ENCODE results near the gene RNF19B.

RNF19B gene

DNA sequence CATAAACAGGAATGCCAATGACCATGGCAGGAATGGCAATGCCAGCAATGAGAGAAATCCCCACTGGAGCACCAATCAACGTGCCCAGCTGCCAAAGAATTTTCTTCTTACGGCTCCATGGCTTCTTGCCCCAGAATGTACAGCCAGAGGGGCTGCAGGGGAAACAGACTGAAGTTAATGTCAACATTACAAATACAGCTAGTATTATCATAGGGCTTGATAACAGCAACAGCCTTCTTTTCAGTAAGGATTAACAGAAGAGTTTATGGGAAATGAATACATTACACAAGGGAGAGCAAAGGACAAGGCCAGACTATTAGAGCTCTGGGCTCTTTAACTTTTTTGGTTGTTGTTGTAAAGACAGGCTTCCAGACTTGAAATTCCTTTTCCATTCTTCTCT, 18.2 kb downstream of the RNF19B start:
- TF ChIP-seq ZNF274 (IDR thresholded peaks at IDR 0.05; ENCODE audit: low read depth, low read length), result no peak
- no peak overlapping the region for H3K4me3 ChIP-seq (ENCODE audit: low read length)

DNA sequence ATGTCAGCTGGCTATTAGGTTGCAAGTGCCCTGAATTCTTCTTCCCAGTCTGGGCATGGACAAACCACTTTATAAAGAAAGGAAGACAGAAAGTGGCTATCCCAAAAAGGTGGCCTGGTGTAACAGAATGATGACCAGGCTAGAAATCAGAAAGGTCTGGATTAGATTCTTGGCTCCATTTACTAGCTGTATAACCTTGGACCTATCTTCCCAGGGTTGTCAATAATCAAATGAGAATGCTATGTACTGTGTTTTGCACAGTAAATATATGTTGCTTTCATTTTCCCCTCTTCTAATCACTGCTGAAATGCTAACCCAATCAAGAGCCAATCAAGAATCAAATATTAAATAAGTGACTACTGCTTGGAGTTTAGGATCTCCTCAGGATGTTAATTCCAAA, 20.4 kb downstream of the RNF19B start:
- no peak for TF ChIP-seq ZNF274 (IDR thresholded peaks at IDR 0.05; ENCODE audit: low read depth, low read length)
- no peak overlapping the region for H3K4me3 ChIP-seq (ENCODE audit: low read length)

DNA sequence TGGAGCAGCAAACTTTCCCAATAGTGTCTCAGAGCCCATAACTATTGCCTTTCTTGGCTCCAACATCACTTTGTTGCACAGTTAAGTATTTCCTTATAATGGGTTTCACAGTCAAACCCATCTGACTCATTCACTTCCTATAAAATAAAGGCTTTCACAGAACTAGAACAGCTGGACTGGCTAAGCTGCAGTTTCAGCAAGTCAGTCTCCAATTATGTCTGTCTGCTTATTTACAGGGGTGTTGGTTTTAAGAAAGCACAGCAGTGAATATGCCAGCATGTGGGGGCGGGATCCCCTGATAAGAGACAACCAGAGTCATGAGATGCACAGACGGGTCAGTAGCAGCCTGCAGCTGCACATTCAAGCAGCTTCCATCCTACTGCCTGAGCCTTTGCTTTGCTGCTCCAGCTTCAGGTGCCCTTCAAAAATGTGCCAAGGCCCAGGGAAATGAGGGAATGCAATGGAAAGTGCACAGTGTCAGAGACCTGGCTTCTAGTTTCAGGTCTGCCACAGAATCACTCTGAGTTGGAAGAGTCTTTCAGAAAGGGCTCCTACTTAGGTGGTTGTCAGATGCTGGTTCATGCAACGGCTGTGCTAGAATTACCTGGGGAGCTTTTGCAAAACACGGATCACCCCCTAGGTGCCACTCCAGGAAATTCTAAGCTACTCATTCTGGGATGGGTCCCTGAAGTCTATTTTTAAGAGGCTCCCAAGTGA, 24.8 kb downstream of the RNF19B start:
- no peak for TF ChIP-seq ZNF274 (IDR thresholded peaks at IDR 0.05; ENCODE audit: low read depth, low read length)
- no peak overlapping the region for H3K4me3 ChIP-seq (ENCODE audit: low read length)

- no peak for TF ChIP-seq ZNF274 (IDR thresholded peaks at IDR 0.05; ENCODE audit: low read depth, low read length)
- no peak overlapping the region for H3K4me3 ChIP-seq (ENCODE audit: low read length)
Observed at GRCh38 chr1:32937061-32937460, 27.5 kb downstream of the RNF19B start.

DNA sequence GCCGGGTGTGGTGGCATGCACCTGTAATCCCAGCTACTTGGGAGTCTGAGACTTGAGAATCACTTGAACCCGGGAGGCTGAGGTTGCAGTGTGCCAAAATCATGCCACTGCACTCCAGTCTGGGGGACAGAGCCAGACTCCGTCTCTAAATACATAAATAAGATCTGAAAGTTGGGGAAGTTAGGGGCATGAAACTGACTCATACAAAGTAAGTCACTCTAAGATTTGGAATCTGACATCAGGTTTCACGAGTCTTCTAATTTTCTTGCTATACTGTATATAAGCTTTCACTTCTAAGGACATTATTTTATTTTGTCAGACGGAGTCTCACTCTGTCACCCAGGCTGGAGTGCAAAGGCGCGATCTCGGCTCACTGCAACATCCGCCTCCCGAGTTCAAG, 30.1 kb downstream of the RNF19B start:
- no peak overlapping the region for H3K4me3 ChIP-seq (ENCODE audit: low read length)
- no peak for TF ChIP-seq ZNF274 (IDR thresholded peaks at IDR 0.05; ENCODE audit: low read depth, low read length)

- no peak for TF ChIP-seq ZNF274 (IDR thresholded peaks at IDR 0.05; ENCODE audit: low read depth, low read length)
Observed at GRCh38 chr1:32933742-32934322, 30.8 kb downstream of the RNF19B start.

GRCh38 chr1:32931760-32932159, 32.8 kb downstream of the RNF19B start:
- no peak overlapping the region for H3K4me3 ChIP-seq (ENCODE audit: low read length)
- no peak for TF ChIP-seq ZNF274 (IDR thresholded peaks at IDR 0.05; ENCODE audit: low read depth, low read length)

More at GRCh38 chr1:32933742-32934322, 30.8 kb downstream of the RNF19B start:
- no peak overlapping the region for H3K4me3 ChIP-seq (ENCODE audit: low read length)

DNA sequence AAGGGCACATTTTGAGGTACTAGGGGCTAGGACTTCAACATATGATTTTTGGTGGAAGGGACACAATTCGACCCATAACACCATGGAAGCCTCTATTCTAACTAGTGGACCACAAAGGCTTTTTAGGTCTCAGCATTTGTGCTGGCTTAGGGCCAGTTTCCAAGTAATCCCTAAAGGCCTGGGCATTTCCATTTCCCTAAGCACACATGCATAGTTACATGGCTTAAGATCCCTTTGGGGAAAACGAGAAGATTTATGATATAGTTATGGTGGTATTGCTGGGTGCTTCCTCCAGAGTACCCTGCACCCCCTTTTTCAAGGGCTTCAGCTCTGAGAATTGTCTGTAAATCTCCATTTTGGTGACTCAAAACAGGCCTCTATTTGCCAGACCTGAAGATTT, 35.2 kb downstream of the RNF19B start:
- no peak overlapping the region for H3K4me3 ChIP-seq (ENCODE audit: low read length)
- no peak for TF ChIP-seq ZNF274 (IDR thresholded peaks at IDR 0.05; ENCODE audit: low read depth, low read length)

- TF ChIP-seq ZNF274 (IDR thresholded peaks at IDR 0.05; ENCODE audit: low read depth, low read length), result no peak
- no peak overlapping the region for H3K4me3 ChIP-seq (ENCODE audit: low read length)
Observed at GRCh38 chr1:32928715-32929114, 35.9 kb downstream of the RNF19B start.

DNA sequence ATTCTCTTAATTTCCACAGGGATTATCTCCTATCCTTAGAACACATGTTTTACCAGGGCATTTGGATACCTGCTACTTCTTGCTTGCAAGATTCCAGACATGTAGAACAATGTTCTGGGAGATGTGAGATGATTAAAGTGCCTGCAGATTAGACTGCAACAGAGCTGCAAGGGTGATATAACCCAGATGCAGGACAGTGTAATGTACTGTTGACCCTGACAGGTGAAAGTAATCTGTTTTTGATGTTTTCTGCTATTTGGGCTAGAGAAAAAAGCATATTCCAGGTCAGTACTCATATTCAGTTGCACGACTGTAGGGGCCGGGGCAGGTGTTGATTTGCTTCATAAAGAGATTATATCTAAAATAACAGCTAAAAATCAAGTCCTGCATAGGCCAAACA, 36.3 kb downstream of the RNF19B start:
- no peak for TF ChIP-seq ZNF274 (IDR thresholded peaks at IDR 0.05; ENCODE audit: low read depth, low read length)
- no peak overlapping the region for H3K4me3 ChIP-seq (ENCODE audit: low read length)

DNA sequence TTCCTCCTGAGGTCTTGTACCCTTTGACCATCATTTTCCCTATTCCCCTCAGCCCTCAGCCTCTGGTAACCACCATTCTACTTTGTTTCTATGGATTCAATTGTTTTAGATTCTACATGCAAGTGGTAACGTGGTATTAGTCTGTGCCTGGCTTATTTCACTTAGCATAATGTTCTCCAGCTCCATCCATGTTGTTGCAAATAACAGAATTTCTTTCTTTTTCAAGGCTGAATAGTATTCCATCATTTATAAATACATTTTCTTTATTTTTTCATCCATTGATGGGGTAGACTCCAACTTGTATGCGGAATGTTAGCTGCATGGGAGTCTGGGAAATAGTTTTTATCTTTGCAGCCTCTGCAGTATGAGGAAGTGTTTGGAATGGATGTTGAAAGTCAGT, 37.2 kb downstream of the RNF19B start:
- no peak for TF ChIP-seq ZNF274 (IDR thresholded peaks at IDR 0.05; ENCODE audit: low read depth, low read length)
- no peak overlapping the region for H3K4me3 ChIP-seq (ENCODE audit: low read length)

GRCh38 chr1:32926562-32926961, 38.0 kb downstream of the RNF19B start:
- TF ChIP-seq ZNF274 (IDR thresholded peaks at IDR 0.05; ENCODE audit: low read depth, low read length), result no peak
- H3K4me3 ChIP-seq (ENCODE audit: low read length), result no peak overlapping the region

- TF ChIP-seq ZNF274 (IDR thresholded peaks at IDR 0.05; ENCODE audit: low read depth, low read length), result no peak
- H3K4me3 ChIP-seq (ENCODE audit: low read length), result no peak overlapping the region
Observed at GRCh38 chr1:32925403-32926162, 39.0 kb downstream of the RNF19B start.

- no peak overlapping the region for H3K4me3 ChIP-seq (ENCODE audit: low read length)
- TF ChIP-seq ZNF274 (IDR thresholded peaks at IDR 0.05; ENCODE audit: low read depth, low read length), result no peak
Observed at GRCh38 chr1:32924881-32925344, 39.7 kb downstream of the RNF19B start.

GRCh38 chr1:32920833-32921232, 43.8 kb downstream of the RNF19B start:
- TF ChIP-seq ZNF274 (IDR thresholded peaks at IDR 0.05; ENCODE audit: low read depth, low read length), result no peak
- H3K4me3 ChIP-seq (ENCODE audit: low read length), result no peak overlapping the region

Measured in GM08714 (cell line).